HepG2 (cell line): ENCODE results near the gene TBC1D20. TPM values are rescaled to one million over a fixed set of nuclear protein-coding genes. Genes with fewer than 3 reads are reported as not detected.

ENCODE experiments used
- ASH2L ChIP-seq: fragments of 300-600, 200-600 bp; sonication (generic); IDR thresholded peaks from 2 replicates; pipeline ENCODE4 v1.7.0; 2017; ENCODE audit warnings: low read depth, mild to moderate bottlenecking, moderate library complexity, mixed read lengths, low read length; ENCODE audit not compliant: insufficient read length
- ATF7 ChIP-seq, 2 experiments: fragments of 450-650 bp in 1 of 2; sonication (generic) in 1 of 2; formaldehyde crosslinking in 1 of 2; IDR thresholded peaks; 2 replicates each; pipeline versions ENCODE4 v1.4.0 to v1.6.1; 2016 to 2020; ENCODE audit warnings: antibody characterized with exemption in 1 of 2, mild to moderate bottlenecking in 1 of 2, missing genetic modification reagents in 1 of 2
- ATM ChIP-seq: fragments of 450-650 bp; IDR thresholded peaks from 2 replicates; pipeline ENCODE4 v1.7.1; 2017; ENCODE audit warnings: mild to moderate bottlenecking, borderline replicate concordance
- CREM ChIP-seq, 2 experiments: sonication (generic) in 1 of 2; formaldehyde crosslinking in 1 of 2; IDR thresholded peaks; 2 replicates each; pipeline versions ENCODE4 v1.4.0 to v1.6.1; 2016 to 2020; ENCODE audit warnings: antibody characterized with exemption in 1 of 2, mild to moderate bottlenecking in 1 of 2, missing genetic modification reagents in 1 of 2
- HNF4G ChIP-seq, 2 experiments: sonication (generic) in 1 of 2; formaldehyde crosslinking in 1 of 2; IDR thresholded peaks; 2 replicates each; pipeline versions ENCODE4 v1.4.0 to v1.6.1; 2011 to 2020; ENCODE audit warnings: borderline replicate concordance in 2 of 2, low read depth in 2 of 2, mild to moderate bottlenecking in 2 of 2, low read length in 1 of 2, missing genetic modification reagents in 1 of 2, moderate library complexity in 1 of 2
- IKZF5 ChIP-seq: IDR thresholded peaks from 2 replicates; pipeline ENCODE4 v1.6.1; 2018; ENCODE audit warnings: missing genetic modification reagents, mild to moderate bottlenecking, missing compliant biosample characterization
- JUN ChIP-seq: sonication (generic); formaldehyde crosslinking; IDR thresholded peaks from 2 replicates; pipeline ENCODE4 v1.4.0; 2020; ENCODE audit warnings: mild to moderate bottlenecking, missing genetic modification reagents
- MED13 ChIP-seq: sonication (generic); formaldehyde crosslinking; IDR thresholded peaks from 2 replicates; pipeline ENCODE4 v1.5.0; 2020; ENCODE audit warnings: missing genetic modification reagents
- PATZ1 ChIP-seq: sonication (generic); formaldehyde crosslinking; IDR thresholded peaks from 2 replicates; pipeline ENCODE4 v1.4.0; 2020; ENCODE audit warnings: missing genetic modification reagents
- RBM22 ChIP-seq: fragments of 200-400 bp; formaldehyde crosslinking; optimal IDR thresholded peaks from 2 replicates; pipeline ENCODE3; 2017; ENCODE audit warnings: mild to moderate bottlenecking, low read length, moderate library complexity
- RFXANK ChIP-seq: IDR thresholded peaks from 2 replicates; pipeline ENCODE4 v1.6.1; 2016
- ZMYM2 ChIP-seq: sonication (generic); formaldehyde crosslinking; IDR thresholded peaks from 2 replicates; pipeline ENCODE4 v1.8.0; 2022; ENCODE audit warnings: mild to moderate bottlenecking, missing genetic modification reagents
- ZMYM4 ChIP-seq: sonication (generic); formaldehyde crosslinking; IDR thresholded peaks from 2 replicates; pipeline ENCODE4 v1.8.1; 2023; ENCODE audit warnings: mild to moderate bottlenecking, missing genetic modification reagents
- ZNF235 ChIP-seq: sonication (generic); formaldehyde crosslinking; IDR thresholded peaks from 2 replicates; pipeline ENCODE4 v1.8.1; 2023; ENCODE audit warnings: mild to moderate bottlenecking, missing genetic modification reagents, borderline replicate concordance
- ZNF337 ChIP-seq: sonication (generic); formaldehyde crosslinking; IDR thresholded peaks from 2 replicates; pipeline ENCODE4 v1.5.1; 2020; ENCODE audit warnings: missing genetic modification reagents, low read depth, mild to moderate bottlenecking, borderline replicate concordance
- ZNF367 ChIP-seq: sonication (generic); formaldehyde crosslinking; IDR thresholded peaks from 2 replicates; pipeline ENCODE4 v1.4.0; 2020; ENCODE audit warnings: missing genetic modification reagents, borderline replicate concordance
- ZSCAN31 ChIP-seq: sonication (generic); formaldehyde crosslinking; IDR thresholded peaks from 2 replicates; pipeline ENCODE4 v1.5.0; 2020; ENCODE audit warnings: low read depth, mild to moderate bottlenecking, missing genetic modification reagents
- ZZZ3 ChIP-seq: sonication (generic); formaldehyde crosslinking; IDR thresholded peaks from 2 replicates; pipeline ENCODE4 v1.4.0; 2020; ENCODE audit warnings: missing genetic modification reagents, mild to moderate bottlenecking, borderline replicate concordance
- polyA plus RNA-seq, 8 experiments: library from polyadenylated mRNA; depleted of rRNA in 3 of 8; stranded (reverse) in 7 of 8; unstranded in 1 of 8; fragments of >200 nt; fragmentation: Illumina TruSeq in 4 of 8; extraction: Trizol in 4 of 8; gene quantifications; 2 replicates each; pipeline versions ENCODE4 v1.2.1 to v1.2.3, GENCODE V29; 2011 to 2016; ENCODE audit warnings: low read depth in 4 of 8, missing spikeins in 1 of 8, mixed read lengths in 1 of 8; ENCODE audit not compliant: insufficient read depth in 1 of 8
- total RNA-seq, 5 experiments: library from RNA; depleted of rRNA; stranded (reverse); fragments of >200 nt; fragmentation: Illumina TruSeq; extraction: Trizol; gene quantifications; 2 replicates each; pipeline ENCODE4 v1.2.3, GENCODE V29; 2016; ENCODE audit warnings: low read depth in 1 of 5
- TF ChIP-seq, protein P1 (sequence below): sonication (generic); formaldehyde crosslinking; IDR thresholded peaks from 2 replicates; pipeline ENCODE4 v1.4.0; 2020; ENCODE audit warnings: missing genetic modification reagents, low read depth, mild to moderate bottlenecking, borderline replicate concordance
- TF ChIP-seq, protein P2 (sequence below): sonication (generic); formaldehyde crosslinking; IDR thresholded peaks from 2 replicates; pipeline ENCODE4 v1.8.0; 2022; ENCODE audit warnings: low read depth, missing genetic modification reagents
- TF ChIP-seq, protein P3 (sequence below): sonication (generic); formaldehyde crosslinking; conservative IDR thresholded peaks from 2 replicates; pipeline ENCODE4 v1.4.0; 2020; ENCODE audit warnings: missing genetic modification reagents

TBC1D20 gene
- total and polyA plus RNA-seq, 2 of the 13 experiments (the other 11 are each of a cell fraction or from before 2014, with no cell fraction given), result 36.6 to 47.1 TPM

DNA sequence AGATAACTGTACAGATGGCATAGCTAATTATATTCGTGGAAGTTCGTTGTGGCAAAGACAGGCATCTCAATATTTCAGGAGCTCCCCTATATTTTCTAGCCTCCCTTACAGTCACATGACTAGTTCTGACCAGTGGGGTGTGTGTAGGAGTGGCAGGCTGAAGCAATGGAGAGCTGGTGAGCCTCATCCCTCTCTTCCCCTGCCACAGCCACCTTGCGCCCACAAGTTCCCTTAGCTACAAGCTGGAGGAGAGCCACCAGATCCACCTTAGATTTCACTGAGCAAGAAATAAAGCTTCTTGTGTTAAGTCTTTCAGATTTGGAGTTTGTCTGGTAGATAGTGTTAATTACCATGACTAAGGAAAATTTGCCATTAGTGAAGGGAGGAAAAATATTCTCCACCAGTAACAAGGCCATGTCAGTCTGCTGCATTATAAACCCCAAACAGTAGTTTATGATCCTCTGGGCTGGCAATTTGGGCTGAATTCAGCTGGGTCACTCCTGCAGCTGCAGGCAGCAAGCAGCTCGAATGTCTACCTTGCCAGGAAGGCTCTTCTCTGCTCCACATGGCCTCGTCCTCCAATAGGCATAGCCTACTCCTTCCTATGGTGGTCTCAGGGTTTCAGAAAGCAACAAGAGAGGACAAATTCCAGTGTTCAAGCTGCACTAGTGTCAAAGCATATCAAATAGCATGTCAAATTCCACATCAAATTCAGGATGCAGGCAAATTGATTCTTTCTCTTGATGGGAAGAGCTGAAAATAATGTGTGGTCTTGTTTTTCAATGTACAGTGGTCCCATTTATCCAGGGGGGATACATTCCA is 61.7 kb downstream of the TBC1D20 start (continued):
- TF ChIP-seq HNF4G (IDR thresholded peaks at IDR 0.05; ENCODE audit: borderline replicate concordance, low read depth, low read length) (no peak), HNF4G (CRISPR knock-in tag; IDR thresholded peaks at IDR 0.05; ENCODE audit: borderline replicate concordance, low read depth) (peak; percentile 37; the same call in 1 of the 2 replicates), ZMYM4 (CRISPR knock-in tag) (peak; percentile 37; the same call in 1 of the 2 replicates), RFXANK (CRISPR knock-in tag) (no peak), MED13 (CRISPR knock-in tag) (no peak), ZNF367 (CRISPR knock-in tag) (no peak), ZNF337 (CRISPR knock-in tag) (no peak), ZZZ3 (CRISPR knock-in tag) (no peak), JUN (CRISPR knock-in tag) (no peak), IKZF5 (peak; percentile 48; the same call in 1 of the 2 replicates), ZMYM2 (CRISPR knock-in tag) (no peak), ATM (no peak), ZSCAN31 (no peak; the same call in 1 of the 2 replicates), ZNF235 (no peak), ASH2L (no peak), PATZ1 (CRISPR knock-in tag) (no peak), ATF7 (IDR thresholded peaks at IDR 0.05) (no peak), ATF7 (CRISPR knock-in tag; IDR thresholded peaks at IDR 0.05) (no peak), RBM22 (peak; percentile 98), CREM (IDR thresholded peaks at IDR 0.05) (no peak), CREM (CRISPR knock-in tag; IDR thresholded peaks at IDR 0.05) (no peak)
- TF ChIP-seq, protein P1, sequence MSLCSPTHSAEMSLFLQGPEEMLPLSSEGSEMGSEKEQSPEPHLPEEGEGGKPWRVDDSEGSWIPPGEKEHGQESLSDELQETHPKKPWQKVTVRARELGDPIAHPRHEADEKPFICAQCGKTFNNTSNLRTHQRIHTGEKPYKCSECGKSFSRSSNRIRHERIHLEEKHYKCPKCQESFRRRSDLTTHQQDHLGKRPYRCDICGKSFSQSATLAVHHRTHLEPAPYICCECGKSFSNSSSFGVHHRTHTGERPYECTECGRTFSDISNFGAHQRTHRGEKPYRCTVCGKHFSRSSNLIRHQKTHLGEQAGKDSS (CRISPR knock-in tag), result no peak
- TF ChIP-seq, protein P2, sequence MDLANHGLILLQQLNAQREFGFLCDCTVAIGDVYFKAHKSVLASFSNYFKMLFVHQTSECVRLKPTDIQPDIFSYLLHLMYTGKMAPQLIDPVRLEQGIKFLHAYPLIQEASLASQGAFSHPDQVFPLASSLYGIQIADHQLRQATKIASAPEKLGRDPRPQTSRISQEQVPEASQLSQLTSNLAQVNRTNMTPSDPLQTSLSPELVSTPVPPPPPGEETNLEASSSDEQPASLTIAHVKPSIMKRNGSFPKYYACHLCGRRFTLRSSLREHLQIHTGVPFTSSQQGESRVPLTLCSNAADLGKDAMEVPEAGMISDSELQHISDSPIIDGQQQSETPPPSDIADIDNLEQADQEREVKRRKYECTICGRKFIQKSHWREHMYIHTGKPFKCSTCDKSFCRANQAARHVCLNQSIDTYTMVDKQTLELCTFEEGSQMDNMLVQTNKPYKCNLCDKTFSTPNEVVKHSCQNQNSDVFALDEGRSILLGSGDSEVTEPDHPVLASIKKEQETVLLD (CRISPR knock-in tag), result no peak
- TF ChIP-seq, protein P3, sequence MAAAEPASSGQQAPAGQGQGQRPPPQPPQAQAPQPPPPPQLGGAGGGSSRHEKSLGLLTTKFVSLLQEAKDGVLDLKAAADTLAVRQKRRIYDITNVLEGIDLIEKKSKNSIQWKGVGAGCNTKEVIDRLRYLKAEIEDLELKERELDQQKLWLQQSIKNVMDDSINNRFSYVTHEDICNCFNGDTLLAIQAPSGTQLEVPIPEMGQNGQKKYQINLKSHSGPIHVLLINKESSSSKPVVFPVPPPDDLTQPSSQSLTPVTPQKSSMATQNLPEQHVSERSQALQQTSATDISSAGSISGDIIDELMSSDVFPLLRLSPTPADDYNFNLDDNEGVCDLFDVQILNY, result no peak
